ENCODE measurements around the gene TMCO5A.

Gene TMCO5A

GRCh38 chr15:37929238-37929637, 5.2 kb upstream of the TMCO5A start:
- TF ChIP-seq, protein P1, sequence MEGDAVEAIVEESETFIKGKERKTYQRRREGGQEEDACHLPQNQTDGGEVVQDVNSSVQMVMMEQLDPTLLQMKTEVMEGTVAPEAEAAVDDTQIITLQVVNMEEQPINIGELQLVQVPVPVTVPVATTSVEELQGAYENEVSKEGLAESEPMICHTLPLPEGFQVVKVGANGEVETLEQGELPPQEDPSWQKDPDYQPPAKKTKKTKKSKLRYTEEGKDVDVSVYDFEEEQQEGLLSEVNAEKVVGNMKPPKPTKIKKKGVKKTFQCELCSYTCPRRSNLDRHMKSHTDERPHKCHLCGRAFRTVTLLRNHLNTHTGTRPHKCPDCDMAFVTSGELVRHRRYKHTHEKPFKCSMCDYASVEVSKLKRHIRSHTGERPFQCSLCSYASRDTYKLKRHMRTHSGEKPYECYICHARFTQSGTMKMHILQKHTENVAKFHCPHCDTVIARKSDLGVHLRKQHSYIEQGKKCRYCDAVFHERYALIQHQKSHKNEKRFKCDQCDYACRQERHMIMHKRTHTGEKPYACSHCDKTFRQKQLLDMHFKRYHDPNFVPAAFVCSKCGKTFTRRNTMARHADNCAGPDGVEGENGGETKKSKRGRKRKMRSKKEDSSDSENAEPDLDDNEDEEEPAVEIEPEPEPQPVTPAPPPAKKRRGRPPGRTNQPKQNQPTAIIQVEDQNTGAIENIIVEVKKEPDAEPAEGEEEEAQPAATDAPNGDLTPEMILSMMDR (IDR thresholded peaks at IDR 0.05), result no peak
- Histone ChIP-seq H3K4me3 (no peak overlapping the region), H3K27ac (no peak overlapping the region)
- no peak for DNase-seq (ENCODE audit: low spot score)

GRCh38 chr15:37931321-37931720, 3.1 kb upstream of the TMCO5A start:
- H3K27ac ChIP-seq, result no peak overlapping the region
- TF ChIP-seq, protein P1 (IDR thresholded peaks at IDR 0.05), result no peak
- no peak for DNase-seq (ENCODE audit: low spot score)
- H3K4me3 ChIP-seq, result no peak overlapping the region

DNA sequence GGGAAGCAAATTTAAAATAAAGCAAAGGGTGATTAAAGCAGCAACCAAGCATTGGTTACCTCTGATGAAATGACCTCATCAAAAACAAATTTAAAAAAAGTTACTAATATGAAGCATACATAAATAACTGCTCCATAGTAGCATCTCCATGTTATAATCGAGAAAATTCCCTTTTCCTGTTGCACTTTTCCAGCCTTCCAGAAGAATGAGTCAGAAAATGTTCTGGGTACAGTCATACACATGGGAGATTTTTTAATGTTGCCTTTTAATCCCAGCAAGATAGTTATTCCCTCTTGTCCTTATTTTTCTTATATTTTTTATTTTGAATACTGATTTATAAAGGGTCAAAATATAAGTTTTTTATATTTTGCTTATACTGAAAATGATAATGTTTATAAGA, 2.6 kb upstream of the TMCO5A start:
- no peak overlapping the region for H3K27ac ChIP-seq
- TF ChIP-seq, protein P1 (IDR thresholded peaks at IDR 0.05), result no peak
- DNase-seq (ENCODE audit: low spot score), result no peak

GRCh38 chr15:37932549-37932948, 1.9 kb upstream of the TMCO5A start:
- TF ChIP-seq, protein P1 (IDR thresholded peaks at IDR 0.05), result no peak
- DNase-seq (ENCODE audit: low spot score), result no peak
- Histone ChIP-seq H3K27ac (no peak overlapping the region), H3K4me3 (no peak overlapping the region)

More for the DNA sequence above, 2.6 kb upstream of the TMCO5A start:
- no peak overlapping the region for H3K4me3 ChIP-seq

GRCh38 chr15:37933666-37934065, 774 bp upstream of the TMCO5A start:
- no peak overlapping the region for H3K27ac ChIP-seq
- DNase-seq (ENCODE audit: low spot score), result no peak
- TF ChIP-seq, protein P1 (IDR thresholded peaks at IDR 0.05), result no peak
- no peak overlapping the region for H3K4me3 ChIP-seq

DNA sequence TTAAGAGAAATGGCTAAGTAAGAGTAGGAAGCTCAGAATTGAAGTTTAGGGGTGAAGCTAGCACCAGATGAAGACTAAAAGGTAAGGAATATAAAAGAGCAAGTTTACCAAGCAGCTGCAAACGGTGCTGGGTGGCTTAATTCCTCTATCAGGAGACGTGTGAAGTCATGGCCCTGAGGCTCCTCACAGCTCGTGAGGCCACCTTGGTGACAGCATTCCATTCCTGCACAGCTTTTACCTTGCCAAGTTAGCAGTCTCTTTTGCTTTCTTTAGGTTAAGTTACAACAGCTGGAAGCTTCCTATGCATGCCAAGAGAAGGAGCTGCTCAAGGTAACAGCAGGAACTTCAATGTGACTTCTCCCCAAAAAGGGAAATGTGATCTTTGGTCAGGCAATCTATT, 6.4 kb downstream of the TMCO5A start:
- Histone ChIP-seq H3K27ac (no peak overlapping the region), H3K4me3 (no peak overlapping the region)
- DNase-seq (ENCODE audit: low spot score), result no peak
- TF ChIP-seq, protein P1 (IDR thresholded peaks at IDR 0.05), result no peak

- no peak overlapping the region for H3K4me3 ChIP-seq
- no peak for DNase-seq (ENCODE audit: low spot score)
- H3K27ac ChIP-seq, result no peak overlapping the region
These were observed 7.3 kb downstream of the TMCO5A start for GRCh38 chr15:37941779-37942178.

More at GRCh38 chr15:37941779-37942178, 7.3 kb downstream of the TMCO5A start:
- TF ChIP-seq, protein P1 (IDR thresholded peaks at IDR 0.05), result no peak
